Measurements from ENCODE around the gene ADAMTS17.

- TF ChIP-seq CTCF (conservative IDR thresholded peaks at IDR 0.05; ENCODE audit: low read length) (peak; percentile 42), EZH2phosphoT487 (IDR thresholded peaks at IDR 0.05; ENCODE audit: borderline replicate concordance) (no peak)
These were observed 121.6 kb downstream of the ADAMTS17 start for GRCh38 chr15:100220058-100220768.
